ENCODE results near the gene NBAS.

Gene NBAS

GRCh38 chr2:15191789-15192188 is 369.3 kb downstream of the NBAS start:
- TF ChIP-seq CTCF (IDR thresholded peaks at IDR 0.05; ENCODE audit: insufficient read depth, low read length, missing control alignments), result no peak
- no peak for DNase-seq (ENCODE audit: low read depth, low spot score)
- ChIA-PET POLR2A (no interaction called here), CTCF (interaction anchor here (0.6 kb wide), 1 partner anchor 386 kb away, joined by 3 read pairs; no protein-coding TSS in a partner anchor)
- no peak overlapping the region for H3K4me3 ChIP-seq (ENCODE audit: low read depth, low read length)

GRCh38 chr2:15189216-15189615 is 371.9 kb downstream of the NBAS start:
- POLR2A ChIA-PET, result no interaction called here
- no peak overlapping the region for H3K4me3 ChIP-seq (ENCODE audit: low read depth, low read length)
- no peak for DNase-seq (ENCODE audit: low read depth, low spot score)
- CTCF ChIA-PET, result no interaction called here
- TF ChIP-seq CTCF (IDR thresholded peaks at IDR 0.05; ENCODE audit: insufficient read depth, low read length, missing control alignments), result peak; percentile 6

DNA sequence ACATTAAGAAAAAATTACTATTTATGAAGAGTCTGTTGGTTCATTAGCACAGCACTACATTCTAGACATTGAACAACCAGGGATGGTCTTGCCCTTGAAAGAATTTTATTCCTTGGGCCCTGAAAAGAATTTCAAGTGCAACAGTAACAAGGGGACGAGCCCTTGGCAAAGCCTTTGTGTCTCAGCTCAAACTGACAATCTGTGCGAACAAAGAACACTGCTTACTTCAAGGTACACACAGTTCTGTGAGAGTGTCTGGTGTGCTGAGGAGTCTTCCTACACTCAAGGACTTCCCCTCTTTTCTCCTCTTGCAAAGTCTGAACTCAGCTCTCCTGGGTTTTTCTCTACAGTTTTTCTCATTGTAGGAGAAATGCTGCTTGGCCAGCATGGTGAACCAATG is 373.4 kb downstream of the NBAS start:
- ChIA-PET POLR2A (no interaction called here), CTCF (interaction anchor here (1.8 kb wide), 1 partner anchor 25 kb away, joined by 5 read pairs; no protein-coding TSS in a partner anchor)
- TF ChIP-seq CTCF (IDR thresholded peaks at IDR 0.05; ENCODE audit: insufficient read depth, low read length, missing control alignments), result no peak
- H3K4me3 ChIP-seq (ENCODE audit: low read depth, low read length), result no peak overlapping the region
- DNase-seq (ENCODE audit: low read depth, low spot score), result no peak

GRCh38 chr2:15186118-15186517 is 375.0 kb downstream of the NBAS start:
- DNase-seq (ENCODE audit: low read depth, low spot score), result no peak
- POLR2A ChIA-PET, result no interaction called here
- H3K4me3 ChIP-seq (ENCODE audit: low read depth, low read length), result no peak overlapping the region
- CTCF ChIA-PET, result interaction anchor here (1.3 kb wide), 1 partner anchor 12 kb away, joined by 4 read pairs; no protein-coding TSS in a partner anchor
- no peak for TF ChIP-seq CTCF (IDR thresholded peaks at IDR 0.05; ENCODE audit: insufficient read depth, low read length, missing control alignments)

GRCh38 chr2:15184491-15184890 is 376.6 kb downstream of the NBAS start:
- ChIA-PET CTCF (no interaction called here), POLR2A (no interaction called here)
- DNase-seq (ENCODE audit: low read depth, low spot score), result no peak
- no peak for TF ChIP-seq CTCF (IDR thresholded peaks at IDR 0.05; ENCODE audit: insufficient read depth, low read length, missing control alignments)
- H3K4me3 ChIP-seq (ENCODE audit: low read depth, low read length), result no peak overlapping the region

- no peak for DNase-seq (ENCODE audit: low read depth, low spot score)
- TF ChIP-seq CTCF (IDR thresholded peaks at IDR 0.05; ENCODE audit: insufficient read depth, low read length, missing control alignments), result no peak
- CTCF ChIA-PET, result interaction anchor here (0.6 kb wide), 1 partner anchor 22 kb away, joined by 3 read pairs; no protein-coding TSS in a partner anchor
- no peak overlapping the region for H3K4me3 ChIP-seq (ENCODE audit: low read depth, low read length)
- POLR2A ChIA-PET, result no interaction called here
Observed at GRCh38 chr2:15182275-15182674, 378.9 kb downstream of the NBAS start.

Data from AG04449 (cell line).